Activated CD4-positive, alpha-beta memory T cell treated with anti-CD3 and anti-CD28 coated beads, Interleukin-2, amount 10 ng/mL, durations not matched to agents 7 days and 5 days (primary cell): Measurements from ENCODE around the gene RAC2. TPM values are rescaled to one million over a fixed set of nuclear protein-coding genes. Genes with fewer than 3 reads are reported as not detected.
"Not testable (repeated sequence)": the region's sequence is repeated elsewhere in the genome, so short reads cannot be mapped to it uniquely, and the experiment has no call there.

Source experiments
- CTCF ChIA-PET: fragments of 350-600 bp; sonication (Branson Sonifier 250); formaldehyde crosslinking; loops from one replicate; lab custom pipeline; 2021; ENCODE audit warnings: antibody characterized with exemption, inconsistent platforms; lab: Charles Lee
- POLR2A ChIA-PET: fragments of 350-600 bp; sonication (Branson Sonifier 250); formaldehyde crosslinking; loops from one replicate; lab custom pipeline; 2021; ENCODE audit warnings: antibody characterized with exemption; lab: Charles Lee
- DNase-seq: peaks from one replicate; pipeline ENCODE4 v3.0.0-alpha.2; 2020
- H3K27ac Mint-ChIP-seq: one replicate; pipeline ENCODE4 v1.8.0; 2021; ENCODE audit warnings: mild to moderate bottlenecking, mixed read lengths
- H3K27me3 Mint-ChIP-seq: one replicate; pipeline ENCODE4 v1.8.0; 2021; ENCODE audit warnings: mixed read lengths
- H3K36me3 Mint-ChIP-seq: one replicate; pipeline ENCODE4 v1.8.0; 2021; ENCODE audit warnings: low read depth, mixed read lengths
- H3K4me1 Mint-ChIP-seq: one replicate; pipeline ENCODE4 v1.8.0; 2021; ENCODE audit warnings: mixed read lengths
- H3K4me3 Mint-ChIP-seq: one replicate; pipeline ENCODE4 v1.8.0; 2021; ENCODE audit warnings: mild to moderate bottlenecking, mixed read lengths
- H3K9me3 Mint-ChIP-seq: one replicate; pipeline ENCODE4 v1.8.0; 2021; ENCODE audit warnings: mixed read lengths
- total RNA-seq, 2 experiments: library from RNA; stranded (reverse); gene quantifications; one replicate each; pipeline ENCODE4 v1.2.3, GENCODE V29; 2021

Gene RAC2
- total RNA-seq, 2 experiments from 2014 or later: 984 to 1,005 TPM

DNA sequence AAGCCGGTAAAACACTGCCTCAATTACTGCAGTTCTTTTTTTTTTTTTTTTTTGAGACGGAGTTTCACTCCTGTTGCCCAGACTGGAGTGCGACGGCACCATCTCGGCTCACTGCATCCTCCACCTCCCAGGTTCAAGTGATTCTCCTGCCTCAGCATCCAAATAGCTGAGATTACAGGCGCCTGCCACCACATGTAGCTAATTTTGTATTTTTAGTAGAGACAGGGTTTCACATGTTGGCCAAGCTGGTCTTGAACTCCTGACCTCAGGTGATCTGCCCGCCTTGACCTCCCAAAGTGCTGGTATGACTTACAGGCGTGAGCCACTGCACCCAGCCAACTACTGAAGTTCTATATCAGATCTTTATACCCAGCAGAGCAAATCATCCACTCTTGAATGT, 7.8 kb upstream of the RAC2 start:
- DNase-seq, H3K9me3 Mint-ChIP-seq, H3K4me3 Mint-ChIP-seq, H3K27me3 Mint-ChIP-seq, H3K27ac Mint-ChIP-seq, H3K36me3 Mint-ChIP-seq, POLR2A ChIA-PET: not testable (repeated sequence)
- CTCF ChIA-PET: interaction anchor here (0.6 to 3.1 kb wide), 2 partner anchors 9 to 10 kb away, joined by 3 to 19 read pairs; no protein-coding TSS in a partner anchor
- peaks cover 22% of the 10 kb centered on the region for H3K4me1 Mint-ChIP-seq

- DNase-seq: no peak
- ChIA-PET CTCF (interaction anchor here (1.1 to 1.5 kb wide), 2 partner anchors 9 kb away, joined by 3 read pairs; no protein-coding TSS in a partner anchor), POLR2A (interaction anchor here (0.6 kb wide), 1 partner anchor 23 kb away, joined by 3 read pairs; no protein-coding TSS in a partner anchor)
- Mint-ChIP-seq H3K27ac (no peak overlapping the region), H3K4me1 (peaks cover 23% of the 10 kb centered on the region), H3K27me3 (peaks cover 2% of the 10 kb centered on the region), H3K9me3 (no peaks in the 10 kb centered on the region), H3K4me3 (no peak overlapping the region), H3K36me3 (no peaks in the 10 kb centered on the region)
Observed at GRCh38 chr22:37249986-37250385, 5.9 kb upstream of the RAC2 start.

DNA sequence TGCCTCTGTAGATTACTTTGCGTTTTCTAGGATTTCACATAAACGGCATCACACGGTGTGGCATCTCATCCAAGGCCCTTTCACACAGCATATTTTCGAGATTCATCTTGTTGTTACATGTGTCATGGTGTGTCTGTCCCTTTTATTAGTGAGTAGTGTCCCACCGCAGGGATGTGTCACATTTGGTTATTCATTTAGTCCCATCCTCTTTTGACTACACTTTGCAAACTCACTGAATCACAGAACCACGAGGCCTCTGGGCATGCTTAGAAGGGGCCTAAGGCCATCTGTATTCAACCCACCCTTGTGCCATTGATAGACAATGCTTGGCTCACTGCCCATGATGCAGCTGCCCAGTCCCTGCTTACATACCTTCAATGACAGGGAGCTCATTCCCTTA, 4.2 kb upstream of the RAC2 start:
- peaks cover 29% of the 10 kb centered on the region for H3K4me1 Mint-ChIP-seq
- H3K36me3 Mint-ChIP-seq: peaks cover 9% of the 10 kb centered on the region
- POLR2A ChIA-PET: interaction anchor here (1.4 to 12.9 kb wide), 2 partner anchors 12 to 16 kb away, joined by 3 to 457 read pairs; no protein-coding TSS in a partner anchor
- H3K9me3 Mint-ChIP-seq: no peaks in the 10 kb centered on the region
- no peak overlapping the region for H3K27ac Mint-ChIP-seq
- H3K27me3 Mint-ChIP-seq: peaks cover 2% of the 10 kb centered on the region
- CTCF ChIA-PET: interaction anchor here (9.9 kb wide), 1 partner anchor 12 kb away, joined by 136 read pairs; no protein-coding TSS in a partner anchor
- DNase-seq: no peak
- H3K4me3 Mint-ChIP-seq: no peak overlapping the region

DNA sequence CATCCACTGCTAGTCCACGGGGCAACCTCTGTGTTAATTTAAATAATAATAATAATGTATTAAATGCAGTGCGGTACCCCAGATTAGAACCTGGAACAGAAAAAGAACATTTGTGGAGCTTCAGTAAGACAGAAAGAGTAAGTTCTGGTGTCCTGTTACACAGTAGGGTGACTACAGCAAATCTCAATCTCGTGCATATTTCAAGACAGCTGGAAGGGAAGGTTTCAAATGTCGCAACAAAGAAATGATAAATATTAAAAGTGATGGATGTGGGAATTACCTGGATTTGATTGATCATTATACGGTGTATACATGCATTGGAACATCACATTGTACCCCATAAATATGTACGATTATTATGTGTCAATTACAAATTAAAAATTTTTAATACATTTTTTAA, 1.7 kb upstream of the RAC2 start:
- ChIA-PET POLR2A (interaction anchor here (1.2 to 12.9 kb wide), 12 partner anchors 8 to 251 kb away, joined by 4 to 457 read pairs (median 40); partner anchors contain the start of genes IL2RB and MFNG), CTCF (interaction anchor here (1.3 to 9.9 kb wide), 7 partner anchors 14 to 166 kb away, joined by 4 to 136 read pairs (median 8); no protein-coding TSS in a partner anchor)
- H3K9me3 Mint-ChIP-seq: no peaks in the 10 kb centered on the region

DNA sequence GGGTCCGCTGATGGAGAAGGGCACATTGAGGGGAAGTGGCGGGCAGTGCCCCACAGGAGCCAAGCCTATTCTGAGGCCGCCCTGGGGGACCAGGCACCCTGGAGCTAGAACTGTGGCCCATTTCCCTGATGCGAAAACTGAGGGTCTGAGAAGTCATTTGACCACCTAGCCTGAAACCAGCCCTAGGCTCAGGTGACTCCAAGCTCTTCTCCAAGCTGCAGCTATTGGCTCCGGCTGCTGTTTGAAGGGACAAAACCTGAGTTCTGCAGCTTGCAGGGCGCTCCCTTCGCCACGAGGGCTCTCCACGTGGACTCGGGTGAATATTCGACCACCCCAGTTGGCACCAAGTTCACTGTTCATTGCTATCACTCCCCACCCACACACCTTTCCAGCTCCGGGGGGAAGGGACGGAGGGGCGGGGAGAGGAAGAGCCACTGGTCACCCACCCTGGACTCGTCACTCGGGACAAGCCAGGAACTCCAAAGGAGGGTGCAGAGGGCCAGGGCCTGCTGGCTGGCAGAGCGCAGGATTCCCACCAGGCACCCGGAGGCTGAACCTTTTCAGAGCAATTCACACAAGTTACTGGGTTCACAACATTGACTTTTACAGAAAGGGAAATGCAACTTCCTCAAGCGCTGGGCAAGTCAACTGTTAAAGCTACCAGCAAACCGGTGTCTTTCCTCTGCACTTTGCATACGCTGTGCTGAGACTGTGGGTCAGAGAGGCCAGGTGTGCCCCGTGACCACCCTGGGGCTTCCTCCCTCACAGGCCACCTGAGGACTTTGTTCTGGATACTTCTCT, 1.1 kb upstream of the RAC2 start:
- Mint-ChIP-seq H3K4me1 (peaks cover 43% of the 10 kb centered on the region), H3K9me3 (no peaks in the 10 kb centered on the region), H3K27me3 (no peaks in the 10 kb centered on the region), H3K4me3 (peak overlapping the region; percentile 100), H3K27ac (peak overlapping the region; percentile 97), H3K36me3 (peaks cover 39% of the 10 kb centered on the region)
- ChIA-PET POLR2A (interaction anchor here (0.8 to 12.9 kb wide), 20 partner anchors 8 to 469 kb away, joined by 3 to 457 read pairs (median 36); partner anchors contain the start of genes CYTH4, IFT27, IL2RB and MFNG), CTCF (interaction anchor here (0.6 to 9.9 kb wide), 13 partner anchors 15 to 347 kb away, joined by 3 to 136 read pairs (median 7); no protein-coding TSS in a partner anchor)
- no peak for DNase-seq

More for the DNA sequence above, 1.7 kb upstream of the RAC2 start:
- Mint-ChIP-seq H3K4me1 (peaks cover 40% of the 10 kb centered on the region), H3K4me3 (no peak overlapping the region), H3K27ac (no peak overlapping the region), H3K27me3 (no peaks in the 10 kb centered on the region), H3K36me3 (peaks cover 33% of the 10 kb centered on the region)
- DNase-seq: no peak

- Mint-ChIP-seq H3K9me3 (no peaks in the 10 kb centered on the region), H3K36me3 (peaks cover 55% of the 10 kb centered on the region), H3K4me1 (peaks cover 57% of the 10 kb centered on the region), H3K27me3 (no peaks in the 10 kb centered on the region), H3K27ac (peak overlapping the region; percentile 97), H3K4me3 (peak overlapping the region; percentile 100)
- CTCF ChIA-PET: interaction anchor here (1.3 to 9.9 kb wide), 11 partner anchors 14 to 222 kb away, joined by 3 to 136 read pairs (median 7); partner anchors contain the start of gene IL2RB
- DNase-seq: no peak
- POLR2A ChIA-PET: interaction anchor here (0.8 to 12.9 kb wide), 30 partner anchors 11 to 702 kb away, joined by 3 to 457 read pairs (median 8); partner anchors contain the start of genes CYTH4, GGA1, IFT27 and IL2RB
Observed at GRCh38 chr22:37243402-37244113, 511 bp downstream of the RAC2 start.

- Mint-ChIP-seq H3K27ac (peak overlapping the region; percentile 97), H3K36me3 (peaks cover 66% of the 10 kb centered on the region), H3K4me1 (peaks cover 64% of the 10 kb centered on the region), H3K9me3 (no peaks in the 10 kb centered on the region), H3K27me3 (no peaks in the 10 kb centered on the region), H3K4me3 (peak overlapping the region; percentile 100)
- ChIA-PET POLR2A (interaction anchor here (0.6 to 12.9 kb wide), 31 partner anchors 10 to 602 kb away, joined by 3 to 457 read pairs (median 8); partner anchors contain the start of genes ANKRD54, CYTH4, GGA1 and IFT27), CTCF (interaction anchor here (0.9 to 9.9 kb wide), 18 partner anchors 10 to 467 kb away, joined by 3 to 136 read pairs (median 4); partner anchors contain the start of genes IFT27 and IL2RB)
- peak; percentile 97 for DNase-seq
Observed at GRCh38 chr22:37242395-37242918, 1.6 kb downstream of the RAC2 start.

- Mint-ChIP-seq H3K27me3 (no peaks in the 10 kb centered on the region), H3K4me3 (peak overlapping the region; percentile 100), H3K36me3 (peaks cover 74% of the 10 kb centered on the region), H3K4me1 (peaks cover 71% of the 10 kb centered on the region), H3K27ac (peak overlapping the region; percentile 97), H3K9me3 (no peaks in the 10 kb centered on the region)
- ChIA-PET CTCF (interaction anchor here (0.7 to 9.9 kb wide), 17 partner anchors 8 to 466 kb away, joined by 3 to 136 read pairs (median 4); partner anchors contain the start of genes IFT27 and IL2RB), POLR2A (interaction anchor here (0.8 to 12.9 kb wide), 31 partner anchors 10 to 602 kb away, joined by 3 to 457 read pairs (median 8); partner anchors contain the start of genes ANKRD54, CYTH4, GGA1 and IFT27)
- DNase-seq: peak; percentile 79
Observed at GRCh38 chr22:37241351-37242142, 2.5 kb downstream of the RAC2 start.

- no peaks in the 10 kb centered on the region for H3K9me3 Mint-ChIP-seq
- no peaks in the 10 kb centered on the region for H3K27me3 Mint-ChIP-seq
- no peak for DNase-seq
- peaks cover 77% of the 10 kb centered on the region for H3K4me1 Mint-ChIP-seq
- ChIA-PET CTCF (interaction anchor here (0.7 to 9.9 kb wide), 4 partner anchors 9 to 42 kb away, joined by 3 to 136 read pairs (median 48); no protein-coding TSS in a partner anchor), POLR2A (interaction anchor here (1.0 to 12.9 kb wide), 14 partner anchors 9 to 367 kb away, joined by 4 to 457 read pairs (median 38); partner anchors contain the start of genes CYTH4, GGA1 and MFNG)
- peak overlapping the region; percentile 97 for H3K27ac Mint-ChIP-seq
- H3K4me3 Mint-ChIP-seq: peak overlapping the region; percentile 100
- peaks cover 80% of the 10 kb centered on the region for H3K36me3 Mint-ChIP-seq
Observed at GRCh38 chr22:37240941-37241320, 3.1 kb downstream of the RAC2 start.

DNA sequence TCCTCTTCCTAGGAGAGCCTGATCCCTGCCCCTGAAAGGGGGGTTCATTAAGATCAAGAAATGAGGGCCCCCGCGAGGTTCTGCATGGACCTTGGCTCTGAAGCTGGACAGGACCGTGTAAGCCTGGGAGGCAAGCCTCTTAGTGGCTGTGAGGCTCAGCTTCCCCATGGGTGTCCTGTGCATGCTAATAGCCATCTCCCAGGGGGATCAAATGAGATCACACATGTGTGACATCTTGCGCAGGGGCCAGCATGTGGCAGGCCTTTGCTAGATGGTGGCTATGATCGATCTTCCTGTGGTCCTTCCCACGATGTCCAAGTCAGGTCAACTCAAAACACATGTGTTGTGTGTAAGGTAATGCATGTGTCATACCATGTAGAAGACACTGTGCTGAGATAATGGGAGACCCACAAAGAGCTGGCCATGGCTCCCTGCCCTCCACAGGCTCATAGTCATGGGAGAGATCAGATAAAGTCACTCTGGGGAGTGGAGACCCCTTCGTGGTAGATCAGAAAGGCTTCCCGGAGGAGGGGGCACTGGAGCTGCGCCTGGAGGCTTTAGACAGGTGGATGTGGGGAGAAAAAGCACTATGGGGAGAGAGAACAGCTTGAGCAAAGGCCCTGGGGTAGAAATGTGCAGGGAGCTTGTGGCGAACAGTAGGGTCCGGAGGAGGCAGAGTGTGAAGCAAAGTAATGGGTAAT, 3.7 kb downstream of the RAC2 start:
- H3K9me3 Mint-ChIP-seq: no peaks in the 10 kb centered on the region
- no peak for DNase-seq
- peaks cover 86% of the 10 kb centered on the region for H3K36me3 Mint-ChIP-seq
- peaks cover 80% of the 10 kb centered on the region for H3K4me1 Mint-ChIP-seq
- peak overlapping the region; percentile 97 for H3K27ac Mint-ChIP-seq
- POLR2A ChIA-PET: interaction anchor here (1.0 to 12.9 kb wide), 11 partner anchors 8 to 245 kb away, joined by 4 to 457 read pairs (median 41); partner anchors contain the start of genes CYTH4 and MFNG
- CTCF ChIA-PET: interaction anchor here (0.7 to 9.9 kb wide), 4 partner anchors 10 to 41 kb away, joined by 3 to 136 read pairs (median 48); no protein-coding TSS in a partner anchor
- peak overlapping the region; percentile 100 for H3K4me3 Mint-ChIP-seq
- no peaks in the 10 kb centered on the region for H3K27me3 Mint-ChIP-seq
